K562 (cell line): ENCODE measurements around the gene UBE2H. TPM values are rescaled to one million over a fixed set of nuclear protein-coding genes. Genes with fewer than 3 reads are reported as not detected.
A peak's percentile ranks its signal among the peaks of the same experiment; 100 is the strongest.

ENCODE experiments used
- CBFA2T2 ChIP-seq: fragments of 450-650 bp; conservative IDR thresholded peaks from 2 replicates; pipeline ENCODE4 v1.6.1; 2017; ENCODE audit warnings: mild to moderate bottlenecking
- CBFA2T3 ChIP-seq: fragments of 450-650 bp; IDR thresholded peaks from 2 replicates; pipeline ENCODE4 v1.6.1; 2017
- CREB3L1 ChIP-seq: fragments of 450-650 bp; IDR thresholded peaks from 2 replicates; pipeline ENCODE4 v1.6.1; 2014; ENCODE audit warnings: low read depth, mild to moderate bottlenecking, moderate library complexity, borderline replicate concordance
- CXXC5 ChIP-seq: fragments of 250-450 bp; sonication (Bioruptor Pico); IDR thresholded peaks from 2 replicates; pipeline ENCODE4 v1.8.0; 2022; ENCODE audit warnings: inconsistent platforms, mild to moderate bottlenecking, moderate library complexity
- DPF2 ChIP-seq: fragments of 450-650 bp; IDR thresholded peaks from 2 replicates; pipeline ENCODE4 v1.6.1; 2016
- GATA2 ChIP-seq: sonication (generic); formaldehyde crosslinking; IDR thresholded peaks from 2 replicates; pipeline ENCODE4 v1.4.0; 2020; ENCODE audit warnings: mild to moderate bottlenecking, missing genetic modification reagents
- HNRNPH1 ChIP-seq: fragments of 200-400 bp; formaldehyde crosslinking; optimal IDR thresholded peaks from 2 replicates; pipeline ENCODE3; 2017; ENCODE audit warnings: low read depth, mild to moderate bottlenecking, low read length, moderate library complexity
- KLF16 ChIP-seq: IDR thresholded peaks from 2 replicates; pipeline ENCODE4 v1.6.1; 2016; ENCODE audit warnings: antibody characterized with exemption
- L3MBTL2 ChIP-seq: fragments of 450-650 bp; IDR thresholded peaks from 2 replicates; pipeline ENCODE4 v1.6.1; 2016; ENCODE audit warnings: mild to moderate bottlenecking, moderate library complexity
- MAFF ChIP-seq: IDR thresholded peaks from 2 replicates; pipeline ENCODE4 v1.6.1; 2012; ENCODE audit warnings: low read length, improper control_type of control experiment
- NCOR1 ChIP-seq: fragments of 450-650 bp; IDR thresholded peaks from 2 replicates; pipeline ENCODE4 v1.6.1; 2016; ENCODE audit warnings: mild to moderate bottlenecking, moderate library complexity
- PML ChIP-seq: IDR thresholded peaks from 2 replicates; pipeline ENCODE4 v1.6.1; 2012; ENCODE audit warnings: low read length, inconsistent platforms
- RBM39 ChIP-seq: fragments of 200-400 bp; formaldehyde crosslinking; optimal IDR thresholded peaks from 2 replicates; pipeline ENCODE3; 2018; ENCODE audit warnings: low read depth, low read length
- SLC30A9 ChIP-seq: fragments of 250-450 bp; sonication (Bioruptor Pico); IDR thresholded peaks from 2 replicates; pipeline ENCODE4 v1.8.0; 2022; ENCODE audit warnings: mild to moderate bottlenecking, moderate library complexity
- SMARCA4 ChIP-seq: fragments of 450-650 bp; IDR thresholded peaks from 2 replicates; pipeline ENCODE4 v1.6.1; 2016
- SOX6 ChIP-seq: fragments of 450-650 bp; IDR thresholded peaks from 2 replicates; pipeline ENCODE4 v1.6.1; 2014; ENCODE audit warnings: mild to moderate bottlenecking
- STAT5A ChIP-seq: IDR thresholded peaks from 2 replicates; pipeline ENCODE4 v1.6.1; 2012; ENCODE audit warnings: low read length, inconsistent platforms, borderline replicate concordance
- STAT5B ChIP-seq: fragments of 250-450 bp; sonication (Bioruptor Pico); IDR thresholded peaks from 2 replicates; pipeline ENCODE4 v1.8.0; 2021; ENCODE audit warnings: mild to moderate bottlenecking, inconsistent platforms
- TCF3 ChIP-seq: sonication (generic); formaldehyde crosslinking; IDR thresholded peaks from 2 replicates; pipeline ENCODE4 v1.4.0; 2020; ENCODE audit warnings: mild to moderate bottlenecking, missing genetic modification reagents
- TRIM24 ChIP-seq, 2 experiments: fragments of 450-650 bp; IDR thresholded peaks; 2 replicates each; pipeline ENCODE4 v1.6.1; 2016
- XRCC4 ChIP-seq: IDR thresholded peaks from one replicate; pipeline ENCODE4 v1.6.1; 2011; ENCODE audit not compliant: insufficient read depth, insufficient read length; ENCODE audit errors: extremely low read depth
- ZBED1 ChIP-seq: IDR thresholded peaks from 2 replicates; pipeline ENCODE4 v1.6.1; 2014
- ZBTB1 ChIP-seq: sonication (generic); formaldehyde crosslinking; IDR thresholded peaks from 2 replicates; pipeline ENCODE4 v1.8.1; 2023; ENCODE audit warnings: missing genetic modification reagents, low read depth, mild to moderate bottlenecking, borderline replicate concordance
- ZFP91 ChIP-seq: sonication (generic); formaldehyde crosslinking; IDR thresholded peaks from 2 replicates; pipeline ENCODE4 v1.8.0; 2022; ENCODE audit warnings: mild to moderate bottlenecking, missing genetic modification reagents
- ZKSCAN3 ChIP-seq: fragments of 250-450 bp; sonication (Bioruptor Pico); IDR thresholded peaks from 2 replicates; pipeline ENCODE4 v1.4.0; 2020
- ZNF121 ChIP-seq: sonication (generic); formaldehyde crosslinking; conservative IDR thresholded peaks from 2 replicates; pipeline ENCODE4 v1.8.0; 2022; ENCODE audit warnings: missing genetic modification reagents
- ZNF518B ChIP-seq: fragments of 250-450 bp; sonication (Bioruptor Pico); IDR thresholded peaks from 2 replicates; pipeline ENCODE4 v1.5.0; 2021; ENCODE audit warnings: mild to moderate bottlenecking, moderate library complexity
- ZNF696 ChIP-seq: fragments of 250-450 bp; sonication (Bioruptor Pico); conservative IDR thresholded peaks from 2 replicates; pipeline ENCODE4 v1.4.0; 2020; ENCODE audit warnings: mild to moderate bottlenecking, moderate library complexity
- ZNF75A ChIP-seq: fragments of 450-650 bp; formaldehyde crosslinking; IDR thresholded peaks from 2 replicates; pipeline ENCODE4 v1.4.0; 2020; ENCODE audit warnings: mild to moderate bottlenecking
- polyA plus RNA-seq, 8 experiments: library from polyadenylated mRNA; depleted of rRNA in 4 of 8; stranded (reverse) in 5 of 8; unstranded in 3 of 8; fragments of >200 nt; fragmentation: Nextera tagmentation in 2 of 8; fragmentation: Illumina TruSeq in 1 of 8; extraction: Ambion mirVana in 2 of 8; extraction: Trizol in 1 of 8; gene quantifications; 2 replicates each; pipeline versions ENCODE4 v1.2.1 to v1.2.3, GENCODE V29; 2011 to 2014; ENCODE audit warnings: inconsistent platforms in 1 of 8, missing spikeins in 1 of 8
- total RNA-seq, 7 experiments: library from RNA; depleted of rRNA in 6 of 7; stranded (reverse); fragments of >200 nt in 6 of 7; fragmentation: Illumina TruSeq in 2 of 7; extraction: Trizol in 2 of 7; gene quantifications; 2 replicates each; pipeline versions ENCODE4 v1.2.1 to v1.2.3, GENCODE V29; 2011 to 2021; ENCODE audit warnings: low replicate concordance in 1 of 7

Gene UBE2H
- total and polyA plus RNA-seq, 9 of the 15 experiments (the other 6 are each of a cell fraction or from before 2014, with no cell fraction given): 6.3 to 33.0 (median 13.3) TPM

- TF ChIP-seq ZNF518B (CRISPR knock-in tag) (no peak), SMARCA4 (no peak; the same call in 1 of the 2 replicates), ZNF75A (CRISPR knock-in tag) (no peak), TCF3 (CRISPR knock-in tag) (peak; percentile 91), DPF2 (peak; percentile 72), CBFA2T2 (peak; percentile 62), ZBTB1 (CRISPR knock-in tag) (no peak), PML (peak; percentile 60; the same call in 1 of the 2 replicates), SLC30A9 (CRISPR knock-in tag) (no peak), ZNF696 (CRISPR knock-in tag) (no peak), CREB3L1 (no peak), TRIM24 (IDR thresholded peaks at IDR 0.05) (no peak), ZNF121 (CRISPR knock-in tag) (no peak), GATA2 (CRISPR knock-in tag) (peak; percentile 65; the same call in 1 of the 2 replicates), ZBED1 (no peak), STAT5A (peak; percentile 57), SOX6 (peak; percentile 71), ZKSCAN3 (CRISPR knock-in tag) (no peak), RBM39 (no peak), ZFP91 (no peak), STAT5B (CRISPR knock-in tag) (no peak), CXXC5 (CRISPR knock-in tag) (peak; percentile 43), XRCC4 (no peak), CBFA2T3 (peak; percentile 80), HNRNPH1 (no peak), L3MBTL2 (0 out of 2 replicates have a peak, but pooled peaks have one; percentile 19), MAFF (peak; percentile 59), KLF16 (peak; percentile 21; the same call in 1 of the 2 replicates), NCOR1 (0 out of 2 replicates have a peak, but pooled peaks have one; percentile 49)
Observed at GRCh38 chr7:129835569-129835968, 117.2 kb downstream of the UBE2H start (continued).
